Liver (tissue), 3 donors: ENCODE data around the gene INPP5J.
"Not testable (repeated sequence)": the region's sequence is repeated elsewhere in the genome, so short reads cannot be mapped to it uniquely, and the experiment has no call there.

ENCODE experiments used
- EGR1 ChIP-seq, 2 donors: IDR thresholded peaks; 2 replicates each; pipeline ENCODE4 v1.6.1; 2016 to 2018; ENCODE audit warnings: antibody characterized with exemption in 2 of 2, low read depth in 2 of 2
- FOXA2 ChIP-seq: IDR thresholded peaks from 2 replicates; pipeline ENCODE4 v1.6.1; 2016; ENCODE audit warnings: antibody characterized with exemption
- GABPA ChIP-seq, 2 donors: IDR thresholded peaks in 1 of 2; conservative IDR thresholded peaks in 1 of 2; 2 replicates each; pipeline ENCODE4 v1.6.1; 2016; ENCODE audit warnings: antibody characterized with exemption in 2 of 2, mild to moderate bottlenecking in 1 of 2, moderate library complexity in 1 of 2
- HNF4G ChIP-seq: IDR thresholded peaks from 2 replicates; pipeline ENCODE4 v1.6.1; 2016; ENCODE audit warnings: antibody characterized with exemption
- RAD21 ChIP-seq, 2 donors: IDR thresholded peaks; 2 replicates each; pipeline ENCODE4 v1.6.1; 2016; ENCODE audit warnings: antibody characterized with exemption in 2 of 2, mild to moderate bottlenecking in 2 of 2
- TAF1 ChIP-seq: conservative IDR thresholded peaks from 2 replicates; pipeline ENCODE4 v1.6.1; 2016; ENCODE audit warnings: antibody characterized with exemption, mild to moderate bottlenecking
- YY1 ChIP-seq: IDR thresholded peaks from 2 replicates; pipeline ENCODE4 v1.6.1; 2016; ENCODE audit warnings: antibody characterized with exemption, mild to moderate bottlenecking
- TF ChIP-seq, protein P1 (sequence below): fragments of 150-350 bp; IDR thresholded peaks from 2 replicates; pipeline ENCODE4 v1.5.1; 2017; ENCODE audit warnings: improper control_type of control experiment, low read depth, low read length; ENCODE audit not compliant: missing input control
- TF ChIP-seq, protein P2 (sequence below): IDR thresholded peaks from 2 replicates; pipeline ENCODE4 v1.6.1; 2016; ENCODE audit warnings: antibody characterized with exemption
- TF ChIP-seq, protein P3 (sequence below): IDR thresholded peaks from 2 replicates; pipeline ENCODE4 v1.6.1; 2016; ENCODE audit warnings: antibody characterized with exemption, mild to moderate bottlenecking
- TF ChIP-seq, protein P4 (sequence below): IDR thresholded peaks from 2 replicates; pipeline ENCODE4 v1.6.1; 2016; ENCODE audit warnings: antibody characterized with exemption
- TF ChIP-seq, protein P5 (sequence below): IDR thresholded peaks from 2 replicates; pipeline ENCODE4 v1.6.1; 2016; ENCODE audit warnings: antibody characterized with exemption
- donor health status: healthy.
- donor health status: healthy.

DNA sequence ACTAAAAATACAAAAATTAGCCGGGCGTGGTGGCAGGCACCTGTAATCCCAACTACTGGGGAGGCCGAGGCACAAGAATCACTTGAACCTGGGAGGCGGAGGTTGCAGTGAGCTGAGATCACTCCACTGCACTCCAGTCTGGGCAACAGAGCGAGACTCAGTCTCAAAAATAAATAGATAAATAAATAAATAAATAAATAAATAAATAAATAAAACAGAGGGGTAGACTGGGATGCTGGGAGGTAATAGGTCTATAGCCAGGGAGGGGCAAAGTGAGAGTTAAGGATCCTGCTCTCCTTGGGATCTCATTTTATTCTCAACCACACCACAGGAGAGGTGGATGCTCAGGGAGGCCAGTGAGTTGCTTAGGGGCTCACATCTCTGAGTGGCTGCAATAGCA, 25.2 kb upstream of the INPP5J start:
- TF ChIP-seq, protein P1, sequence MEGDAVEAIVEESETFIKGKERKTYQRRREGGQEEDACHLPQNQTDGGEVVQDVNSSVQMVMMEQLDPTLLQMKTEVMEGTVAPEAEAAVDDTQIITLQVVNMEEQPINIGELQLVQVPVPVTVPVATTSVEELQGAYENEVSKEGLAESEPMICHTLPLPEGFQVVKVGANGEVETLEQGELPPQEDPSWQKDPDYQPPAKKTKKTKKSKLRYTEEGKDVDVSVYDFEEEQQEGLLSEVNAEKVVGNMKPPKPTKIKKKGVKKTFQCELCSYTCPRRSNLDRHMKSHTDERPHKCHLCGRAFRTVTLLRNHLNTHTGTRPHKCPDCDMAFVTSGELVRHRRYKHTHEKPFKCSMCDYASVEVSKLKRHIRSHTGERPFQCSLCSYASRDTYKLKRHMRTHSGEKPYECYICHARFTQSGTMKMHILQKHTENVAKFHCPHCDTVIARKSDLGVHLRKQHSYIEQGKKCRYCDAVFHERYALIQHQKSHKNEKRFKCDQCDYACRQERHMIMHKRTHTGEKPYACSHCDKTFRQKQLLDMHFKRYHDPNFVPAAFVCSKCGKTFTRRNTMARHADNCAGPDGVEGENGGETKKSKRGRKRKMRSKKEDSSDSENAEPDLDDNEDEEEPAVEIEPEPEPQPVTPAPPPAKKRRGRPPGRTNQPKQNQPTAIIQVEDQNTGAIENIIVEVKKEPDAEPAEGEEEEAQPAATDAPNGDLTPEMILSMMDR, result not testable (repeated sequence)
- TF ChIP-seq, protein P2, sequence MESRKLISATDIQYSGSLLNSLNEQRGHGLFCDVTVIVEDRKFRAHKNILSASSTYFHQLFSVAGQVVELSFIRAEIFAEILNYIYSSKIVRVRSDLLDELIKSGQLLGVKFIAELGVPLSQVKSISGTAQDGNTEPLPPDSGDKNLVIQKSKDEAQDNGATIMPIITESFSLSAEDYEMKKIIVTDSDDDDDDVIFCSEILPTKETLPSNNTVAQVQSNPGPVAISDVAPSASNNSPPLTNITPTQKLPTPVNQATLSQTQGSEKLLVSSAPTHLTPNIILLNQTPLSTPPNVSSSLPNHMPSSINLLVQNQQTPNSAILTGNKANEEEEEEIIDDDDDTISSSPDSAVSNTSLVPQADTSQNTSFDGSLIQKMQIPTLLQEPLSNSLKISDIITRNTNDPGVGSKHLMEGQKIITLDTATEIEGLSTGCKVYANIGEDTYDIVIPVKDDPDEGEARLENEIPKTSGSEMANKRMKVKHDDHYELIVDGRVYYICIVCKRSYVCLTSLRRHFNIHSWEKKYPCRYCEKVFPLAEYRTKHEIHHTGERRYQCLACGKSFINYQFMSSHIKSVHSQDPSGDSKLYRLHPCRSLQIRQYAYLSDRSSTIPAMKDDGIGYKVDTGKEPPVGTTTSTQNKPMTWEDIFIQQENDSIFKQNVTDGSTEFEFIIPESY, result not testable (repeated sequence)
- not testable (repeated sequence) for TF ChIP-seq RAD21 (IDR thresholded peaks at IDR 0.05); TAF1; EGR1 (IDR thresholded peaks at IDR 0.05; ENCODE audit: low read depth in 2 of 2); YY1; HNF4G; GABPA (IDR thresholded peaks at IDR 0.05 in 1 of 2, conservative IDR thresholded peaks at IDR 0.05 in 1 of 2); FOXA2
- TF ChIP-seq, protein P3, sequence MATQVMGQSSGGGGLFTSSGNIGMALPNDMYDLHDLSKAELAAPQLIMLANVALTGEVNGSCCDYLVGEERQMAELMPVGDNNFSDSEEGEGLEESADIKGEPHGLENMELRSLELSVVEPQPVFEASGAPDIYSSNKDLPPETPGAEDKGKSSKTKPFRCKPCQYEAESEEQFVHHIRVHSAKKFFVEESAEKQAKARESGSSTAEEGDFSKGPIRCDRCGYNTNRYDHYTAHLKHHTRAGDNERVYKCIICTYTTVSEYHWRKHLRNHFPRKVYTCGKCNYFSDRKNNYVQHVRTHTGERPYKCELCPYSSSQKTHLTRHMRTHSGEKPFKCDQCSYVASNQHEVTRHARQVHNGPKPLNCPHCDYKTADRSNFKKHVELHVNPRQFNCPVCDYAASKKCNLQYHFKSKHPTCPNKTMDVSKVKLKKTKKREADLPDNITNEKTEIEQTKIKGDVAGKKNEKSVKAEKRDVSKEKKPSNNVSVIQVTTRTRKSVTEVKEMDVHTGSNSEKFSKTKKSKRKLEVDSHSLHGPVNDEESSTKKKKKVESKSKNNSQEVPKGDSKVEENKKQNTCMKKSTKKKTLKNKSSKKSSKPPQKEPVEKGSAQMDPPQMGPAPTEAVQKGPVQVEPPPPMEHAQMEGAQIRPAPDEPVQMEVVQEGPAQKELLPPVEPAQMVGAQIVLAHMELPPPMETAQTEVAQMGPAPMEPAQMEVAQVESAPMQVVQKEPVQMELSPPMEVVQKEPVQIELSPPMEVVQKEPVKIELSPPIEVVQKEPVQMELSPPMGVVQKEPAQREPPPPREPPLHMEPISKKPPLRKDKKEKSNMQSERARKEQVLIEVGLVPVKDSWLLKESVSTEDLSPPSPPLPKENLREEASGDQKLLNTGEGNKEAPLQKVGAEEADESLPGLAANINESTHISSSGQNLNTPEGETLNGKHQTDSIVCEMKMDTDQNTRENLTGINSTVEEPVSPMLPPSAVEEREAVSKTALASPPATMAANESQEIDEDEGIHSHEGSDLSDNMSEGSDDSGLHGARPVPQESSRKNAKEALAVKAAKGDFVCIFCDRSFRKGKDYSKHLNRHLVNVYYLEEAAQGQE, result not testable (repeated sequence)
- TF ChIP-seq, protein P4, sequence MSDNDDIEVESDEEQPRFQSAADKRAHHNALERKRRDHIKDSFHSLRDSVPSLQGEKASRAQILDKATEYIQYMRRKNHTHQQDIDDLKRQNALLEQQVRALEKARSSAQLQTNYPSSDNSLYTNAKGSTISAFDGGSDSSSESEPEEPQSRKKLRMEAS, result not testable (repeated sequence)
- TF ChIP-seq, protein P5, sequence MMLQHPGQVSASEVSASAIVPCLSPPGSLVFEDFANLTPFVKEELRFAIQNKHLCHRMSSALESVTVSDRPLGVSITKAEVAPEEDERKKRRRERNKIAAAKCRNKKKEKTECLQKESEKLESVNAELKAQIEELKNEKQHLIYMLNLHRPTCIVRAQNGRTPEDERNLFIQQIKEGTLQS, result not testable (repeated sequence)
